CD4-positive, alpha-beta T cell treated with Interleukin-17A for 1 hour (primary cell): Measurements from ENCODE around the gene BRMS1.

Experiments
- DNase-seq: peaks from one replicate; pipeline ENCODE4 v3.0.0-alpha.2; 2020

Gene BRMS1

GRCh38 chr11:66294626-66295620 is 50.0 kb downstream of the BRMS1 start:
- no peak for DNase-seq

DNA sequence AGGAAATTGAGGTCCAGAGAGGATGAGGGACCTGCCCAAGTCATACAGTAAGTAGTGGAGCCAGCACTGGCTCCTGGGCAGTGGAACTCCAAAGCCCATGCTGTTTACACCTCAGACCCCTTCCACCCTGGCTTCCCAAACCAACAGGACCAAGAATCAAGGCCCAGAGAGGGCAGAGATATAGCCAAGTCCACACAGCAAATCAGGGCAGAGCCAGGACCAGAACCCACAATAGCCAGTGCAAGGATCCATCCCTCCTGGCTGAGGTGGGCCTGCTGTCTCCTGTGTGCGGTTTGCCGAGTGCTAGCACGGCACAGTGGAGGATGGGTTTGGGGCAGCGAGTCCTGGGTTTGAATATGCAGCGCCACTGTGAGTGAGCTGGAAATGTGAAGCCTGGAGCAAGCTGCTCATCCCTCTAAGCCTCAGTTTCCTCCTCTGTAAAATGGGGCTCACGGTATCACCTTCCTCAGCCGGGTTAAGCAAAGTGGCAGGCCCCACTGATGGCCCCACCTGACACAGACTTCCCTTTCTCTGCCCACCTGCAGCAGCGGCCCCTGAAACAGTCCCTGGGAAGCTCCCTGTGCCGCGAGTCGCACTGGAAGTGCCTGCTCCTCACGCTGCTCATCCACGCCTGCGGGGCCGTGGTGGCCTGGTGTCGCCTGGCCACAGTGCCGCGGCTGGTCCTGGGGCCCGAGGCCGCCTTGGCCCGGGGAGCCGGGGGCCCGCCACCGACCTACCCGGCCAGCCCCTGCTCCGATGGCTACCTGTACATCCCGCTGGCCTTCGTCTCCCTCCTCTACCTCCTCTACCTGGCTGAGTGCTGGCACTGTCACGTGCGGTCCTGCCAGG is 50.9 kb downstream of the BRMS1 start:
- DNase-seq, result no peak

GRCh38 chr11:66293352-66293751 is 51.6 kb downstream of the BRMS1 start:
- DNase-seq, result no peak

GRCh38 chr11:66292543-66293332 is 52.2 kb downstream of the BRMS1 start:
- no peak for DNase-seq

GRCh38 chr11:66291706-66292542 is 53.0 kb downstream of the BRMS1 start, which contains the start of gene TMEM151A:
Gene TMEM151A (plus strand): TSS chr11:66291894. CDS start chr11:66292014, 120 bp downstream.
- DNase-seq, result no peak

DNA sequence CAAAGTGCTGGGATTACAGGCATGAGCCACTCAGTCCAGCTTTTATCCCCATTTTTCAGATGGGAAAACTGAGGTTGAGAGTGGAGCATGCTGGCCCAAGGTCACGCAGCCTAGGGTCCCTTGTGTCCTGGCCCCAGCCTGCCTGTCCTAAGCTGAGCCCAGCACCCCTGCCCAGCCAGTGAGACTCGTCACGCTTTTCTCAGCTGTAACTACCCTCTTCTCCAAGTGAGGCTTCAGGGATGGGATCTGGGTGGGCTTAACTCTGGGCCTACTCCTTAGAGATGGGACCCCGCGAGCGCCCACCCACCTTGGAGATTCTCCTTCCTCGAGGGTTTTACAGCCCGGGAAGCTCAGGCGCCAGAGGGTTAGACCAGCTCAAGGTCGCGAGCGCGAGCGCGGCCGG is 53.6 kb downstream of the BRMS1 start:
- DNase-seq, result no peak

DNA sequence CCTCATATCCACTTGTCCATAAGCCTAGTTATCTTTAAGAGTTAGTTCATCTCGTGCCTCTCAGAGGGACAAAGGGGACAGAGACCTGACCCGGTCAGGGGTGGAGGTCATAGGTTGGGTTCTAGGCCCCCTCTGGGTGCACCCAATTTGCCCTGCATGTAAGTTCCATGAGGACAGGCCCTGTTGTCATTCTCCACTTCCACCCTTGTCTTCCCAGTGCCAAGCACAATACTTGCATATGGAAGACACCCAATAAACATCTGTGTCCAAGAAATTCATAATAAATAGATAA is 54.6 kb downstream of the BRMS1 start:
- DNase-seq, result no peak

GRCh38 chr11:66289548-66290329 is 55.2 kb downstream of the BRMS1 start:
- DNase-seq, result no peak

GRCh38 chr11:66288671-66289547 is 56.0 kb downstream of the BRMS1 start, which contains the start of gene YIF1A:
Gene YIF1A (minus strand): TSS chr11:66289143. CDS start chr11:66288985, 158 bp downstream.
- DNase-seq, result peak; percentile 100

DNA sequence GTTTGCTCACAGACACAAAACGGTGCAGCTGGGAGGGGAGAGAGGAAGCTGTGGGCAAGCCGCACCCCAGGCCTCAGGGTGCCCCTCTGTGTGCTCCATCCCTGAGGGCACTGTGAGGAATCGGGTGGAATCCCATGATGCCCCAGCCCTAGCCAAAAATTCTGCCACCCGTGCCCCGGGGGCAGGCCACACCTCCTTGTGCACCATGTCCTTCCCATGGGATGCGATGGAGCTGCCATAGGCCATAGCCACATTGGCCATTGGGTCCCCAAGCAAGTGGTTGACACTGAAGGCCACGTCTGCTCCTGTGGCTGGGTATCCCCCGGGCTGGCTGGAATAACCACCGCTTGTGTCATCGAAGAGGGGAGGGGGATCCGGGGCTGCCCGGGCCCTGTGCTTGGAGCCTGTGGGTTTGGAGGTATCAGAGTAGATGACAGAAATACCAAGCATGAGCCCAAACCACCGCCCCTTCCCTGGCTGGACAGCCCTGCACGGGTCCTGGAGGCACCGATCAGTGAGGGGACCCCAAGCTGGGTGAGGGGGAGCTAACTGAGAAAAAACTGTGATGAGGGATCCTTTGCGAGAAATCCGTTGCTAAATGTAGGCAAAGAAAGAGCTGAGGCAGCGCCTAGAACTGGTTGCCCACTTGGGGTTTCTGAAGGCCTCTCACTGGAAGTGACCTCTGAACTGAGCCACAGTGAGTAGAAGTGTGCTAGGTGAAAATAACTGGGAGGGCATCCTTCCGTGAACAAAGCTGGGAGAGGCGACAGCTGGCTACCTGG is 56.8 kb downstream of the BRMS1 start:
- no peak for DNase-seq
